Neural cell (in vitro differentiated cells): ENCODE results near the gene MMP15.

Source experiments
- CTCF ChIP-seq: fragments of 450-650 bp; IDR thresholded peaks from 2 replicates; pipeline ENCODE4 v1.5.1; 2014; ENCODE audit warnings: antibody characterized with exemption, mild to moderate bottlenecking, moderate library complexity; ENCODE audit not compliant: poor library complexity, severe bottlenecking
- EP300 ChIP-seq: fragments of 450-650 bp; conservative IDR thresholded peaks from 2 replicates; pipeline ENCODE4 v1.6.1; 2014; ENCODE audit warnings: antibody characterized with exemption, mild to moderate bottlenecking, moderate library complexity; ENCODE audit not compliant: poor library complexity, severe bottlenecking
- POLR2AphosphoS5 ChIP-seq: IDR thresholded peaks from 2 replicates; pipeline ENCODE4 v1.6.1; 2012
- RAD21 ChIP-seq: fragments of 450-650 bp; conservative IDR thresholded peaks from 2 replicates; pipeline ENCODE4 v1.6.1; 2014; ENCODE audit warnings: antibody characterized with exemption, mild to moderate bottlenecking, moderate library complexity
- REST ChIP-seq: IDR thresholded peaks from 2 replicates; pipeline ENCODE4 v1.6.1; 2012; ENCODE audit warnings: borderline replicate concordance

- TF ChIP-seq EP300 = no peak
- no peak for TF ChIP-seq CTCF
- no peak for TF ChIP-seq POLR2AphosphoS5
- TF ChIP-seq RAD21 = no peak
- TF ChIP-seq REST = no peak
Observed at GRCh38 chr16:58063377-58064076, 38.0 kb downstream of the MMP15 start.
